ENCODE measurements around the gene GOLIM4. TPM values are rescaled to one million over a fixed set of nuclear protein-coding genes. Genes with fewer than 3 reads are reported as not detected.

The GOLIM4 gene
- total RNA-seq, 1 donor from 2014 or later = 43.1 TPM

- Histone ChIP-seq H3K4me3 (no peak overlapping the region), H3K36me3 (peaks cover 18 to 48% of the 10 kb centered on the region in 2 donors), H3K27me3 (no peaks in the 10 kb centered on the region), H3K4me1 (no peaks in the 10 kb centered on the region), H3K9me3 (no peaks in the 10 kb centered on the region), H3K27ac (no peak overlapping the region)
- no peak for DNase-seq (ENCODE audit: low spot score in 2 of 2)
- no peak for TF ChIP-seq CTCF (IDR thresholded peaks at IDR 0.05)
- intact Hi-C loops (cut with DNase I) = no loop called here
Measured at GRCh38 chr3:168036619-168037018, 59.1 kb downstream of the GOLIM4 start.

- TF ChIP-seq CTCF (IDR thresholded peaks at IDR 0.05) = no peak
- H3K4me3 ChIP-seq = no peak overlapping the region
- H3K4me1 ChIP-seq = no peaks in the 10 kb centered on the region
- no peak overlapping the region for H3K27ac ChIP-seq
- no peaks in the 10 kb centered on the region for H3K27me3 ChIP-seq
- intact Hi-C loops (cut with DNase I) = no loop called here
- peaks cover 27 to 50% of the 10 kb centered on the region in 2 donors for H3K36me3 ChIP-seq
- DNase-seq (ENCODE audit: low spot score in 2 of 2) = no peak
- no peaks in the 10 kb centered on the region for H3K9me3 ChIP-seq
Measured at GRCh38 chr3:168034152-168034928, 61.4 kb downstream of the GOLIM4 start.

- H3K27me3 ChIP-seq = no peaks in the 10 kb centered on the region
- no peak overlapping the region for H3K4me3 ChIP-seq
- H3K9me3 ChIP-seq = no peaks in the 10 kb centered on the region
- DNase-seq (ENCODE audit: low spot score in 2 of 2) = no peak
- H3K4me1 ChIP-seq = no peaks in the 10 kb centered on the region
- peaks cover 36 to 56% of the 10 kb centered on the region in 2 donors for H3K36me3 ChIP-seq
- TF ChIP-seq CTCF (IDR thresholded peaks at IDR 0.05) = no peak
- intact Hi-C loops (cut with DNase I) = no loop called here
- no peak overlapping the region for H3K27ac ChIP-seq
Measured at GRCh38 chr3:168030577-168030976, 65.1 kb downstream of the GOLIM4 start.

- DNase-seq (ENCODE audit: low spot score in 2 of 2) = no peak
- H3K9me3 ChIP-seq = no peaks in the 10 kb centered on the region
- no peak overlapping the region for H3K27ac ChIP-seq
- no peaks in the 10 kb centered on the region for H3K27me3 ChIP-seq
- intact Hi-C loops (cut with DNase I) = no loop called here
- TF ChIP-seq CTCF (IDR thresholded peaks at IDR 0.05) = no peak
- no peak overlapping the region for H3K4me3 ChIP-seq
- H3K36me3 ChIP-seq = peaks cover 36 to 50% of the 10 kb centered on the region in 2 donors
- H3K4me1 ChIP-seq = no peaks in the 10 kb centered on the region
Measured at GRCh38 chr3:168029705-168030104, 66.0 kb downstream of the GOLIM4 start.

GRCh38 chr3:168028086-168028485 lies 67.6 kb downstream of the GOLIM4 start:
- H3K27ac ChIP-seq = no peak overlapping the region
- no peaks in the 10 kb centered on the region for H3K9me3 ChIP-seq
- H3K36me3 ChIP-seq = peaks cover 47 to 66% of the 10 kb centered on the region in 2 donors
- TF ChIP-seq CTCF (IDR thresholded peaks at IDR 0.05) = no peak
- DNase-seq (ENCODE audit: low spot score in 2 of 2) = no peak
- H3K4me3 ChIP-seq = no peak overlapping the region
- no peaks in the 10 kb centered on the region for H3K27me3 ChIP-seq
- intact Hi-C loops (cut with DNase I) = no loop called here
- no peaks in the 10 kb centered on the region for H3K4me1 ChIP-seq

All from ascending aorta (tissue), 2 donors.